Mesenchymal stem cell (in vitro differentiated cells and primary cell): ENCODE results near the gene MYO1D.

ENCODE experiments used
- DNase-seq: peaks from one replicate; pipeline ENCODE4 v3.0.0-alpha.2; 2013
- H2AFZ ChIP-seq: one replicate; pipeline ENCODE4 v1.6.1; 2013; ENCODE audit warnings: low read depth, mild to moderate bottlenecking, control low read depth, inconsistent platforms, low read length, moderate library complexity
- H2AK5ac ChIP-seq: 2 replicates; pipeline ENCODE4 v1.6.1; 2013; ENCODE audit warnings: low read length, moderate library complexity, mild to moderate bottlenecking, inconsistent platforms; ENCODE audit not compliant: severe bottlenecking
- H2BK120ac ChIP-seq: one replicate; pipeline ENCODE4 v1.6.1; 2013; ENCODE audit warnings: low read depth, mild to moderate bottlenecking, inconsistent platforms, low read length, moderate library complexity
- H2BK12ac ChIP-seq, 2 experiments: one replicate each; pipeline ENCODE4 v1.6.1; 2013; ENCODE audit warnings: inconsistent platforms in 2 of 2, low read length in 2 of 2, mild to moderate bottlenecking in 2 of 2, moderate library complexity in 2 of 2, control low read depth in 1 of 2
- H2BK15ac ChIP-seq: one replicate; pipeline ENCODE4 v1.6.1; 2013; ENCODE audit warnings: mild to moderate bottlenecking, low read depth, inconsistent platforms; ENCODE audit not compliant: poor library complexity, severe bottlenecking
- H2BK5ac ChIP-seq: 2 replicates; pipeline ENCODE4 v1.6.1; 2013; ENCODE audit warnings: low read depth, mild to moderate bottlenecking, low read length, control low read depth, inconsistent platforms; ENCODE audit not compliant: poor library complexity, severe bottlenecking
- H3K14ac ChIP-seq, 2 experiments: one replicate each; pipeline ENCODE4 v1.6.1; 2013; ENCODE audit warnings: inconsistent platforms in 2 of 2, low read length in 2 of 2, control low read depth in 1 of 2, mild to moderate bottlenecking in 1 of 2, moderate library complexity in 1 of 2
- H3K18ac ChIP-seq, 2 experiments: one replicate each; pipeline ENCODE4 v1.6.1; 2013; ENCODE audit warnings: inconsistent platforms in 2 of 2, low read length in 2 of 2, control low read depth in 1 of 2, low read depth in 1 of 2, mild to moderate bottlenecking in 1 of 2
- H3K23ac ChIP-seq, 2 experiments: one replicate each; pipeline ENCODE4 v1.6.1; 2013; ENCODE audit warnings: inconsistent platforms in 2 of 2, low read length in 2 of 2, mild to moderate bottlenecking in 2 of 2, moderate library complexity in 2 of 2, control low read depth in 1 of 2
- H3K27ac ChIP-seq: 2 replicates; pipeline ENCODE4 v1.5.1; 2013; ENCODE audit warnings: mild to moderate bottlenecking, moderate library complexity, low read length, control low read depth, inconsistent platforms; ENCODE audit not compliant: poor library complexity, severe bottlenecking
- H3K27me3 ChIP-seq, 2 experiments: 2 replicates each; pipeline versions ENCODE4 v1.6.1 to v1.7.0; 2013; ENCODE audit warnings: low read length in 2 of 2, mild to moderate bottlenecking in 2 of 2, moderate library complexity in 2 of 2, control low read depth in 1 of 2, inconsistent platforms in 1 of 2; ENCODE audit not compliant: control insufficient read depth in 1 of 2, insufficient read depth in 1 of 2
- H3K36me3 ChIP-seq, 2 experiments: 2 replicates each; pipeline versions ENCODE4 v1.6.1 to v1.7.0; 2013; ENCODE audit warnings: low read length in 2 of 2, control low read depth in 1 of 2, inconsistent platforms in 1 of 2, low read depth in 1 of 2, mild to moderate bottlenecking in 1 of 2; ENCODE audit not compliant: insufficient read depth in 2 of 2, control insufficient read depth in 1 of 2
- H3K4ac ChIP-seq, 2 experiments: one replicate each; pipeline ENCODE4 v1.6.1; 2013; ENCODE audit warnings: inconsistent platforms in 2 of 2, low read length in 2 of 2, mild to moderate bottlenecking in 2 of 2, moderate library complexity in 2 of 2, control low read depth in 1 of 2, low read depth in 1 of 2
- H3K4me1 ChIP-seq: 2 replicates; pipeline ENCODE4 v1.6.1; 2013; ENCODE audit warnings: low read depth, low read length, control low read depth; ENCODE audit not compliant: control insufficient read depth, insufficient read depth
- H3K4me2 ChIP-seq: 2 replicates; pipeline ENCODE4 v1.6.1; 2013; ENCODE audit warnings: low read length, mild to moderate bottlenecking, inconsistent platforms; ENCODE audit not compliant: poor library complexity, severe bottlenecking
- H3K4me3 ChIP-seq, 2 experiments: 2 replicates each; pipeline versions ENCODE4 v1.5.1 to v1.7.0; 2013; ENCODE audit warnings: low read length in 2 of 2, mild to moderate bottlenecking in 2 of 2, control low read depth in 1 of 2, low read depth in 1 of 2; ENCODE audit not compliant: insufficient read depth in 1 of 2
- H3K79me1 ChIP-seq: replicated peaks from 2 replicates; pipeline ENCODE4 v1.6.1; 2013; ENCODE audit warnings: mild to moderate bottlenecking, control low read depth, low read length, inconsistent platforms; ENCODE audit not compliant: poor library complexity, severe bottlenecking
- H3K9ac ChIP-seq: 2 replicates; pipeline ENCODE4 v1.7.0; 2013; ENCODE audit warnings: mild to moderate bottlenecking, low read length, moderate library complexity
- H3K9me3 ChIP-seq: 2 replicates; pipeline ENCODE4 v1.7.0; 2013; ENCODE audit warnings: mild to moderate bottlenecking, low read length; ENCODE audit not compliant: control insufficient read depth
- H4K8ac ChIP-seq: one replicate; pipeline ENCODE4 v1.6.1; 2013; ENCODE audit warnings: inconsistent platforms, mild to moderate bottlenecking, low read length, moderate library complexity
- H4K91ac ChIP-seq: one replicate; pipeline ENCODE4 v1.6.1; 2013; ENCODE audit warnings: mild to moderate bottlenecking, low read length, inconsistent platforms
- WGBS: methylation state at CpG from one replicate; pipeline ENCODE4 v1.1.7; 2013; ENCODE audit warnings: mixed read lengths; 5-methylcytosine and 5-hydroxymethylcytosine counted together

The MYO1D gene

DNA sequence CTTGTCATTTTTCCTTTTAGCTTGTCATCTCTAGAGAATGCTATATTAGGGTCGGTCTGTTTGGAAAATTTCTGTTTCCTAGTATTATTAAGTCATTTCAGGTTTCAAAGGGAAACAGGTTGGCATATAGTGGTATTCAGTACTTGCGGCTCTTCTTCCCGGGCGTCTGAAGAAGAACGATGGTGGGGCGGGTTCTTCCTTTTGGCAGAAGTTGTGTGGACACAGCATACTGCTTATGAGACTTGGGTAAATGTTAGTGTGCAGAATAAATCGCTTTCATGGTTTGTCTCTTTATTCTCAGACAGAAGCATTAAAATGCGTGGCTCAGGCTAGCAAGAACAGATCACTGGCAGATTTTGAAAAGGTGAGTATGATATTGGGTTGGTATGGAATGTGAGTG is 399.7 kb downstream of the MYO1D start:
- H3K4me1 ChIP-seq, result no peaks in the 10 kb centered on the region
- H2BK120ac ChIP-seq, result no peak overlapping the region
- no peak overlapping the region for H2BK12ac ChIP-seq
- H3K4me3 ChIP-seq, result no peak overlapping the region
- no peak overlapping the region for H2BK5ac ChIP-seq
- H4K91ac ChIP-seq, result no peak overlapping the region
- peaks cover 25% of the 10 kb centered on the region for H3K79me1 ChIP-seq
- H2AK5ac ChIP-seq, result no peak overlapping the region
- no peak overlapping the region for H3K27ac ChIP-seq
- no peak overlapping the region for H2BK15ac ChIP-seq
- 98% methylated on average over 8 of the region's 8 CpGs for WGBS
- H3K4me2 ChIP-seq, result no peak overlapping the region
- H3K9ac ChIP-seq, result no peak overlapping the region
- H3K9me3 ChIP-seq, result no peaks in the 10 kb centered on the region
- H3K14ac ChIP-seq, result no peak overlapping the region
- H3K4ac ChIP-seq, result no peak overlapping the region
- no peak overlapping the region for H3K23ac ChIP-seq
- no peak overlapping the region for H2AFZ ChIP-seq
- peaks cover 70 to 94% of the 10 kb centered on the region in 2 experiments for H3K36me3 ChIP-seq
- H3K27me3 ChIP-seq, result no peaks in the 10 kb centered on the region
- H4K8ac ChIP-seq, result no peak overlapping the region
- no peak for DNase-seq
- H3K18ac ChIP-seq, result no peak overlapping the region

DNA sequence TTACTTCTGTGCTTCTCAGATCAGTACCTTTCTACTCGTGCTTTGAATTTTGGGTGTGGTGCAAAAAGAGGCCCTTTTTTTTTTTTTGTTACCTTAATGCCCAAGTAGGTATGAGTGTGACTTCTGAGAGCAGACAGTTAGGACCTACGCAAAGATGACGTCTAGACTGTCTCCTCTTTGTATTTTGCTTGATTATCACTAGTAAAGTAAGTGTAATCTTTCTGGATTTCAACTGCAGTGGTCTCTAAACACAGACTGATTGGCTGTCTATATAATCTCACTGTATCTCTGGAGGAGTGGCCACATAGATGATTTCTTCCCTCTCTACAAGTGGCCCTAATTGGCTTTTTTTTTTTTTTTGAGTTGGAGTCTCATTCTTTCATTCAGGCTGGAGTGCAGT is 401.7 kb downstream of the MYO1D start:
- Histone ChIP-seq H2BK12ac (no peak overlapping the region), H3K9ac (no peak overlapping the region), H3K4me2 (no peak overlapping the region), H4K91ac (no peak overlapping the region), H3K4me1 (no peaks in the 10 kb centered on the region), H2BK120ac (no peak overlapping the region), H4K8ac (no peak overlapping the region), H2BK5ac (no peak overlapping the region), H3K27ac (no peak overlapping the region), H3K79me1 (peaks cover 37% of the 10 kb centered on the region), H3K14ac (no peak overlapping the region), H3K4ac (no peak overlapping the region), H3K4me3 (no peak overlapping the region), H2BK15ac (no peak overlapping the region), H2AK5ac (no peak overlapping the region), H3K36me3 (peaks cover 66 to 94% of the 10 kb centered on the region in 2 experiments), H3K9me3 (no peaks in the 10 kb centered on the region), H3K23ac (no peak overlapping the region), H3K18ac (no peak overlapping the region), H3K27me3 (no peaks in the 10 kb centered on the region), H2AFZ (no peak overlapping the region)
- 100% methylated on average over 3 of the region's 3 CpGs for WGBS
- no peak for DNase-seq

DNA sequence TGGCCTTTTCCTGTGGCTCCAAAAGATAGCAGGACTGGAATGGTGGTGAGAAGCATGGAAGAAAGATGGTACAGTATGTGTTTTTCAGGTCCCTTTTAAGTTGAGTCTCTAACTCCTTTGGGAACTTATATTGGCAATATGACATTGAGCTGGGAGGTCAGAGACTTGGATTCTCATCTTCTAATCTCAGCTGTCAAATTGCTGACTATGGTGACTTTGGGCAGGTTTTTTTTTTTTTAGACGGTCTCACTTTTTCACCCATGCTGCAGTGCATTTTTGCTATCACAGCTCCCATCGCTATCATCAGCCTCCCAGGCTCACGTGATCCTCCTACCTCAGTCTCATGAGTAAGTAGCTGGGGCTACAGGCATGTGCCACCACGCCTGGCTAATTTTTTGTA is 405.3 kb downstream of the MYO1D start:
- Histone ChIP-seq H4K91ac (no peak overlapping the region), H2BK5ac (no peak overlapping the region)
- no peak for DNase-seq

DNA sequence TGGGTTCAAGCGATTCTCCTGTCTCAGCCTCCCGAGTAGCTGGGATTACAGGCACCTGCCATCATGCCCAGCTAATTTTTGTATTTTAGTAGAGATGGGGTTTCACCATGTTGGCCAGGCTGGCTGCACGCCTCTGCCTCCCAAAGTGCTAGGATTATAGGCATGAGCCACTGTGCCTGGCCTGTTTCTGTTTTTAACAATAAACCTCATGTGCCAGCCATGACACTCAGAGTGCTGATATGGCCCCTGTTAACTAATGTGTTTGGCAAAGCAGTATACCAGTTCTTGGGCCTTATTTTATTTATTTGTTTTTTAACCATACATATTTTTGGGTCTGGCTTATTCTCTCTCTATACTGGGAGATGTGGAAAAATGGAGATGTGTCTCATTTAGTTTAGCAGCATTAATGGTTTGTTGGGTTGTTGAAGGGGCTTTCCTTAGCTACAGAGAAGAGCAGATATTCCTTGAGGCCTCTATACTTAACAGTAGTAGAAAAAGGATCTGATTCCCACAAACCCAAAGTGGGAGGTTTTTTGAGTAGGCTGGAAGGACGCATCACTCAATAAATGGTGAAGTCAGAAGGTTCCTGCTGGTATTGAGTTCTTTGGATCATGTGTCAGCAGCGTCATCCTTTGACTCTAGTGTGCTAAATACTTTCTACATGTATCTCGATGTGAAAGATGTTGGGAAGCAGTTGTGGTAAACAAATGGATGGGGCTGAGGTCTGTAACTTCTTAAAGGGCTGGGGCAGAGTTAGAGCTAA is 406.3 kb downstream of the MYO1D start:
- no peak overlapping the region for H2BK5ac ChIP-seq
- no peak overlapping the region for H3K23ac ChIP-seq
- no peak overlapping the region for H2BK15ac ChIP-seq
- H3K79me1 ChIP-seq, result peaks cover 49% of the 10 kb centered on the region
- no peak overlapping the region for H3K9ac ChIP-seq
- H3K18ac ChIP-seq, result no peak overlapping the region
- H3K9me3 ChIP-seq, result no peaks in the 10 kb centered on the region
- no peak overlapping the region for H3K4me3 ChIP-seq
- H2BK120ac ChIP-seq, result no peak overlapping the region
- no peak overlapping the region for H4K91ac ChIP-seq
- no peaks in the 10 kb centered on the region for H3K4me1 ChIP-seq
- H2AK5ac ChIP-seq, result no peak overlapping the region
- no peak overlapping the region for H3K4me2 ChIP-seq
- H3K14ac ChIP-seq, result no peak overlapping the region
- 96% methylated on average over 6 of the region's 6 CpGs for WGBS
- no peak overlapping the region for H2AFZ ChIP-seq
- no peak for DNase-seq
- no peak overlapping the region for H2BK12ac ChIP-seq
- peaks cover 57 to 92% of the 10 kb centered on the region in 2 experiments for H3K36me3 ChIP-seq
- H3K4ac ChIP-seq, result no peak overlapping the region
- no peak overlapping the region for H4K8ac ChIP-seq
- H3K27me3 ChIP-seq, result no peaks in the 10 kb centered on the region
- no peak overlapping the region for H3K27ac ChIP-seq

More for the DNA sequence above, 405.3 kb downstream of the MYO1D start:
- Histone ChIP-seq H4K8ac (no peak overlapping the region), H3K4me1 (no peaks in the 10 kb centered on the region), H3K23ac (no peak overlapping the region), H3K4me3 (no peak overlapping the region), H3K9me3 (no peaks in the 10 kb centered on the region), H2BK120ac (no peak overlapping the region), H3K4me2 (no peak overlapping the region), H3K36me3 (peaks cover 60 to 92% of the 10 kb centered on the region in 2 experiments), H3K9ac (no peak overlapping the region), H3K4ac (no peak overlapping the region), H3K27me3 (no peaks in the 10 kb centered on the region), H3K18ac (no peak overlapping the region), H3K14ac (no peak overlapping the region), H3K79me1 (peaks cover 52% of the 10 kb centered on the region), H2AK5ac (no peak overlapping the region), H2BK15ac (no peak overlapping the region), H2AFZ (no peak overlapping the region), H2BK12ac (no peak overlapping the region), H3K27ac (no peak overlapping the region)
- 100% methylated on average over 2 of the region's 4 CpGs for WGBS
